ENCODE measurements around the gene MGAT5.

DNA sequence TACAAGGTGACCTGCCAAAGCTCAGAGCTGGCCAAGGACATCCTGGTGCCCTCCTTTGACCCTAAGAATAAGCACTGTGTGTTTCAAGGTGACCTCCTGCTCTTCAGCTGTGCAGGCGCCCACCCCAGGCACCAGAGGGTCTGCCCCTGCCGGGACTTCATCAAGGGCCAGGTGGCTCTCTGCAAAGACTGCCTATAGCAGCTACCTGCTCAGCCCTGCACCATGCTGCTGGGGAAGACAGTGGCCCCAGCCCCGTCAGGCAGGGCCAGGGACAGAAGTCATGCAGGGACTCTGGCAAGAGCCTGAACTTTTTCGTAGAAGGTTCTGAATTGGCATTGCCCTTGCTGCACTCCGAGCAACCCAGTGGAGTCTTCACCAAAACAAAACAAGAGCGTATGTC, 194.8 kb downstream of the MGAT5 start:
- TF ChIP-seq, protein P1, sequence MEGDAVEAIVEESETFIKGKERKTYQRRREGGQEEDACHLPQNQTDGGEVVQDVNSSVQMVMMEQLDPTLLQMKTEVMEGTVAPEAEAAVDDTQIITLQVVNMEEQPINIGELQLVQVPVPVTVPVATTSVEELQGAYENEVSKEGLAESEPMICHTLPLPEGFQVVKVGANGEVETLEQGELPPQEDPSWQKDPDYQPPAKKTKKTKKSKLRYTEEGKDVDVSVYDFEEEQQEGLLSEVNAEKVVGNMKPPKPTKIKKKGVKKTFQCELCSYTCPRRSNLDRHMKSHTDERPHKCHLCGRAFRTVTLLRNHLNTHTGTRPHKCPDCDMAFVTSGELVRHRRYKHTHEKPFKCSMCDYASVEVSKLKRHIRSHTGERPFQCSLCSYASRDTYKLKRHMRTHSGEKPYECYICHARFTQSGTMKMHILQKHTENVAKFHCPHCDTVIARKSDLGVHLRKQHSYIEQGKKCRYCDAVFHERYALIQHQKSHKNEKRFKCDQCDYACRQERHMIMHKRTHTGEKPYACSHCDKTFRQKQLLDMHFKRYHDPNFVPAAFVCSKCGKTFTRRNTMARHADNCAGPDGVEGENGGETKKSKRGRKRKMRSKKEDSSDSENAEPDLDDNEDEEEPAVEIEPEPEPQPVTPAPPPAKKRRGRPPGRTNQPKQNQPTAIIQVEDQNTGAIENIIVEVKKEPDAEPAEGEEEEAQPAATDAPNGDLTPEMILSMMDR (conservative IDR thresholded peaks at IDR 0.05; ENCODE audit: low read length) = no peak
- no peak for TF ChIP-seq EZH2phosphoT487 (IDR thresholded peaks at IDR 0.05; ENCODE audit: borderline replicate concordance, low read depth, low read length)
